Hair follicular keratinocyte (primary cell): ENCODE results near the gene CNN1. TPM values are rescaled to one million over a fixed set of nuclear protein-coding genes. Genes with fewer than 3 reads are reported as not detected.

Source experiments
- total RNA-seq: library from RNA; depleted of rRNA; stranded (reverse); fragments of >200 nt; gene quantifications from 2 replicates; pipeline ENCODE4 v1.2.3, GENCODE V29; 2015

The CNN1 gene
- not detected in 2 replicates for total RNA-seq

DNA sequence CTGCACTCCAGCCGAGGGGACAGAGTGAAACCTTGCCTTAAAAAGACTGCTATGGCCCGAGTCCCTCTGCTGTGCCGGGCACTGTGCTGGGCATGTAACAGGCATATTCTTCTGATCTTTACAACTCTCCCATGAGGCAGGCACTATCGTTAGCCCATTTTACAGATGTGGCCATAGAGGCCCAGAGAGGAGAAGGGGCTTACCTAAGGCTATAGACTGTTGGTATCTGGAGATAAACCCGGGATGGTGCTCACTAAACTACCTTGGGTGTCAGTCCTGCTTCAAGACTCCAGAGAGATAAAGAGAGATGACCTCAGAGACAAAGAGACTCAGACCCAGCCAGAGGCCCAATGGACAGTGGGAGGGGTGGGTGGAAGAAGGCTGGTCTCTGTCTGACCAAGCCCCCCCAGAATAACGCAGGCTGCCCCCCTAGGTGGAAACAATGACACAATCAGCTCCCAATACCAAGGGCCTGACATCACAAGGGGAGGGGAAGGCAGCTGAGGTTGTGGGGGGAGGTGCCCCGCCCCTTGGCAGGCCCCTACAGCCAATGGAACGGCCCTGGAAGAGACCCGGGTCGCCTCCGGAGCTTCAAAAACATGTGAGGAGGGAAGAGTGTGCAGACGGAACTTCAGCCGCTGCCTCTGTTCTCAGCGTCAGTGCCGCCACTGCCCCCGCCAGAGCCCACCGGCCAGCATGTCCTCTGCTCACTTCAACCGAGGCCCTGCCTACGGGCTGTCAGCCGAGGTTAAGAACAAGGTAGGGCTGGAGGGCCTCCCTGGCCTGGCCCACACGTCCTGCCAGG, at the start of gene CNN1:
Gene CNN1, plus strand, starts transcription at position 620 of the 805 bp plus-strand sequence. Its CDS starts 77 bp downstream, at position 697.

DNA sequence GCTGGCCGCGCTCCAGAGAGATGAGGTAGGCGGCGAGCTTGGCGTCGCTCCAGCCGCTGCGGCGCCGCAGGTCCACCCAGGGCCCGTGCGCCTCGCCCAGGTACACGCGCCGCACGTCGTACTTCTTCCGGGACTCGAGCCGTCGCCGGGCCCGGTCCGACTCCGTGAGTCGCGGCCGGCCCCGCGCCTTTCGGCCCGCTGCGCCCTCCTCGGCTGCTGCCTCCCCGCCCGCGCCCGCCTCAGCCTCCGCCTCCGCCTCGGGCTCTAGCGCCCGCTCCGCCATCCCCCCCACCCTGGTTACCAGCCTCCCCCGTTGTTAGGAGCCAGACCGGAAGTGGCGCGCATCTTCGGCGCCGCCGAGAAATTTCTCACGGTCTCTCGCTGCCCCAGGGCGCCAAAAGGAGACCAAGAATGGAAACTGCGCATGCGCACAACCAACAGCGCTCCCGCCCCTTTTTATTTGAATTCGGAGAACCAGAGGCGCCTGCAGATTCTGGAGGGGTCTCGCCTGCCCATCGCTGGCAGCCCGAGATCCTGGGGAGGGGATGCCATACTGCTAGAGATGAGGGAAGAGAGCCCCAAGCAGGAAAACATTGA, 33.0 kb upstream of the CNN1 start, which contains the start of gene ZNF653:
Gene ZNF653, minus strand, starts transcription at position 336 of the 597 bp plus-strand sequence. Its CDS starts 53 bp downstream, at position 283.

GRCh38 chr19:11528551-11529341, 9.9 kb upstream of the CNN1 start, which contains the start of gene ECSIT:
Gene ECSIT, minus strand, starts transcription at chr19:11529134. Its CDS starts 9,964 bp downstream, at chr19:11519170.

DNA sequence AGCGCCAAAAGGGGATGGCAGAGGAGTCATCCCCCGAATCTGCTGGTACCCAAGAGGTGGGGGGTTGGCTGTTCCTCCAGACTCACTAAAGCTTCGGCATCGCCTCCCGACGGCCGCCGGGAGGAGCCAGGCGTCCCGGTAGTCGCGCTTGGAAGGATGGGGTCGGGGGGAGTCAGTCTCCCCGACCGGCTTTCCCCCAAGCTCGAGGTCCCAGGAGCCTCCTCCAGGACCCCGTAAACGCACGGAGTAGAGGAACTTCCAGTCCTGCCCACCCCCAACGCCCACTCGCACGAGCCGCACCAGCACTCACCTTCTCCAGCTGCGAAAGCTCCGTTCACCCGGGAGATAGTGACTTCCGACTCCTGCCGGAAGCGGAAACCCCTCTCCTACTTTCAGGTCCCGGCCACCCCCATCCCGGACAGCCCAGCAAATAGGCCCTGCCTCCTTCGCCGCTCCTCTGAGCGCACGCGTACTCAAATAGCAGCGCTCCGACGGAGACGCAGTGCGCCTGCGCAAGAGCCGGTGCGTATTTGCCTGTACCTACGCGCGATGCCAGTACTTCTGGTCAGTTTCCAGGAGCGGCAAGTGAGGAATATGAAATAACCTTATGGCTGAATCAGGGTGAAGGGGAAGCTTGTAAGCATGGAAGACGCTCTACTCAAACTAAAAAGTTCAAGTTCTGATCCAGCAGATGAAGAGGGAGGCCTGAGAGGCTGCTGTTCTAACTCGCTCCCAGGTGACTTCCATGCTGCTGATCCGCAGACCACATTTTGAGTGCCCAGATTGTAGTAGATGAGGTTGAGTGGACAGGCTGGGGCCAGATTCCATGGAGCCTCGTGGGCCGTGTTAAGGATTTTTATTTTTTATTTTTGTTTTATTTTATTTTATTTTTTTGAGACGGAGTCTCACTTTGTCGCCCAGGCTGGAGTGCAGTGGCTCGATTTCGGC, 20.5 kb downstream of the CNN1 start, which contains the start of gene ELOF1:
Gene ELOF1, minus strand, starts transcription at position 350 of the 948 bp plus-strand sequence. CDS start 4,883 bp downstream, outside the sequence.

GRCh38 chr19:11577451-11578257, 39.0 kb downstream of the CNN1 start, which contains the start of gene ACP5:
Gene ACP5, minus strand, starts transcription at chr19:11577645. Its CDS starts 328 bp downstream, at chr19:11577317.

DNA sequence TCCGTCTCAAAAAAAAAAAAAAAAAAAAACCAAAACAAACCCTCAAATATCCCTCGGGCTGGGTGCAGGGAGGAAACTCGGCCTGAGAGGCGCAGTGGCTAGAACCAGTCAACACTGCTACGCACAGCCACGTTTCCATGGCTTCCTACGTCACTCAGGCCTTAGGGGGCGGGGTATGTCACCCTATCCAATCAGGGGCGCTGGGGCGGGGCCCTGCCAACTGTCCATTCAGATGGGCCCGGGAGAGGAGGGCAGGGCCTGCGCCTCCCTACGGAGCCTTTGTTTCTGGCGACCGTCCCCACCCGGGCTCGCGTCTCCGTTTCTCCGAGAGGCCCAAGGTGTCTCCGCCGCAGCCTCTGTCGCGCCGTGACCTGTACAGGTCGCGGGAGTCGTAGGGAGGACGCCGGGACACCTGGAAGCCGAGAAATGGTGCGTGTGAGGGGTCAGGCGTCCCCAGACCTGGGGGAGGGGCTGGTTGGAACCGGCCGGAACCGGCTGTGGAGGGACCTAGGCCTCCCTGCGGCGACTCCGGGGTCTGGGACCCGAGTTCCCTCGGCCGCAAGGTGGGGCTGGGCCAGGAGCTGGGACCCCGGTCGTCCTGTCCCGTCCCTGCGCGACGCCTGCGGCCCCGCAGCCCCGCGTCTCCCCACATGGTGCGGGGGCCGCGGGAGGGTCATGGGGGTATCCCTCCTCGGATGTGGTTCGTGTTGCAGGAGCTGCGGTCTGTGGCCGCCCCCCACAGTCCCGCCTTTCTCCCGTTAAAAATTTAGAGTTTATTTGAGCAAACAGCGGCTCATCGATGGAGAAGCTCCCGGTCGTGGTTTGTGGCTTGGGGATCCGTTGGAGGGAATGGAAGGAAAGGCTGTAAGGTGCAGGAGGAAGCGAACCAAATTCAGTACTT, 58.8 kb downstream of the CNN1 start, which contains the start of gene ZNF627:
Gene ZNF627, plus strand, starts transcription at position 282 of the 901 bp plus-strand sequence. Its CDS starts 145 bp downstream, at position 427.

Other genes starting within 250 kb of the CNN1 start
- gene TSPAN16, start 242.7 kb upstream of the CNN1 start, total RNA-seq, result not detected in 2 replicates
- 42.8 and 59.5 TPM in 2 replicates for gene RAB3D, start 199.2 kb upstream of the CNN1 start, total RNA-seq
- gene TMEM205, start 192.6 kb upstream of the CNN1 start, total RNA-seq, result 202 and 213 TPM in 2 replicates
- 3.4 and 5.3 TPM in 2 replicates for gene CCDC159, start 192.3 kb upstream of the CNN1 start, total RNA-seq
- 11.5 and 15.8 TPM in 2 replicates for gene PLPPR2, start 183.4 kb upstream of the CNN1 start, total RNA-seq
- 2.7 and 3.9 TPM in 2 replicates for gene SWSAP1, start 164.2 kb upstream of the CNN1 start, total RNA-seq
- 3.4 and 5.0 TPM in 2 replicates for gene EPOR, start 154.5 kb upstream of the CNN1 start, total RNA-seq
- not detected in 2 replicates for gene RGL3, start 119.5 kb upstream of the CNN1 start, total RNA-seq
- not detected in 2 replicates for gene ODAD3, start 103.7 kb upstream of the CNN1 start, total RNA-seq
- gene PRKCSH, start 103.2 kb upstream of the CNN1 start, total RNA-seq, result 157 and 216 TPM in 2 replicates
- gene ELAVL3, start 57.8 kb upstream of the CNN1 start, total RNA-seq, result 0.70 TPM in 1 of 2 replicates, not detected in the other
- 6.7 and 8.4 TPM in 2 replicates for gene ZNF653, start 33.0 kb upstream of the CNN1 start, total RNA-seq
- gene ECSIT, start 9.7 kb upstream of the CNN1 start, total RNA-seq, result 54.9 and 71.0 TPM in 2 replicates
- gene ELOF1, start 20.4 kb downstream of the CNN1 start, total RNA-seq, result 45.7 and 54.3 TPM in 2 replicates
- gene ACP5, start 38.8 kb downstream of the CNN1 start, total RNA-seq, result 20.6 and 32.1 TPM in 2 replicates
- gene ZNF627, start 58.6 kb downstream of the CNN1 start, total RNA-seq, result 7.4 and 8.3 TPM in 2 replicates
- gene ZNF823, start 200.1 kb downstream of the CNN1 start, total RNA-seq, result 3.0 and 5.2 TPM in 2 replicates
- 1.3 and 1.9 TPM in 2 replicates for gene ZNF441, start 228.1 kb downstream of the CNN1 start, total RNA-seq